Measurements from ENCODE around the gene MORN1. TPM values are rescaled to one million over a fixed set of nuclear protein-coding genes. Genes with fewer than 3 reads are reported as not detected.

MORN1 gene
- total RNA-seq, 1 donor from 2014 or later = 4.5 TPM

DNA sequence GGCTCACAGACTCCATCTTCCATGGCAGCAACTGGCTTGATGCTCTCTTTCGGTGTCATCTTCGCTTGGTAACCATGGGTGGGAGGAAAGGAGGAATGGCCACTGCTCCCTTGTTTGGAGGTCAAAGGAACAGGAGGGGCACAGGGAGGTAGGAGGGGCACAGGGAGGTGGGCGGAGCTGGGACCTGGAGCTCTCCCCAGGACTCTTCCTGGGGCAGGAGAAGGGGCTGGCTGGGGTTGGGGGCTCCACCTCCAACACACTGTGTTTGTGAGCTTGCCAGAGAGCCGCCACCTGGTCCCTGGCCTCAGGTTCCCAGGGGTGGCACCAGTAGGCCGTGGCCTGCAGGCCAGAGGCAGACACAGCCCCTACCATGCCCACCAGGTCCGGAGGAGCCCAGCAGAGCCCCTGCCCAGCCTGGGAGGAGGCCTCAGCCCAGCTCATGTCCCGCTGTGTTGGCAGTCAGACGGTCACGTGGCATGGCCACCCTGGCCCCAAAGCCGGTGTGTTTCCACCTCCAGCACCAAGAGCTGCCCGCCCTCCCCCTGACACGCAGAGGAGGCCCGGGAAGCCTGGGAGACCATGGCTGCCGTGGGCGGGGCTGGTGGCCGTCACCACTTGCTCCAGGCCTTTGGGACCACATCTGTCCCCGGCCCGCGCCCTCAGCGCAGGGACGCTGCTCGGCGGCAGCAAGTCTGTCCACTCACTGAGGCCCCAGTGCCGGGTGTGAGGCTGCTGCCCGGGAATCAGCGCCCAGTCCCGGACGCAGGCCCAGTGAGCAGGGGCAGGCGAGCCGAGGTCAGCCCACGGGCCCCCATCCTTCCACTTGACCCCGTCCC lies 73.9 kb downstream of the MORN1 start:
- H3K4me1 ChIP-seq = peaks cover 92% of the 10 kb centered on the region
- peaks cover 13% of the 10 kb centered on the region for H3K27me3 ChIP-seq (ENCODE audit: low read depth)
- no peaks in the 10 kb centered on the region for H3K36me3 ChIP-seq
- intact Hi-C loops (cut with micrococcal nuclease) = no loop called here
- no peak for DNase-seq
- H3K4me3 ChIP-seq = no peak overlapping the region
- H3K9me3 ChIP-seq (replicated peaks) = no peaks in the 10 kb centered on the region
- H3K27ac ChIP-seq (replicated peaks) = peak overlapping the region; percentile 56
- TF ChIP-seq, protein P1, sequence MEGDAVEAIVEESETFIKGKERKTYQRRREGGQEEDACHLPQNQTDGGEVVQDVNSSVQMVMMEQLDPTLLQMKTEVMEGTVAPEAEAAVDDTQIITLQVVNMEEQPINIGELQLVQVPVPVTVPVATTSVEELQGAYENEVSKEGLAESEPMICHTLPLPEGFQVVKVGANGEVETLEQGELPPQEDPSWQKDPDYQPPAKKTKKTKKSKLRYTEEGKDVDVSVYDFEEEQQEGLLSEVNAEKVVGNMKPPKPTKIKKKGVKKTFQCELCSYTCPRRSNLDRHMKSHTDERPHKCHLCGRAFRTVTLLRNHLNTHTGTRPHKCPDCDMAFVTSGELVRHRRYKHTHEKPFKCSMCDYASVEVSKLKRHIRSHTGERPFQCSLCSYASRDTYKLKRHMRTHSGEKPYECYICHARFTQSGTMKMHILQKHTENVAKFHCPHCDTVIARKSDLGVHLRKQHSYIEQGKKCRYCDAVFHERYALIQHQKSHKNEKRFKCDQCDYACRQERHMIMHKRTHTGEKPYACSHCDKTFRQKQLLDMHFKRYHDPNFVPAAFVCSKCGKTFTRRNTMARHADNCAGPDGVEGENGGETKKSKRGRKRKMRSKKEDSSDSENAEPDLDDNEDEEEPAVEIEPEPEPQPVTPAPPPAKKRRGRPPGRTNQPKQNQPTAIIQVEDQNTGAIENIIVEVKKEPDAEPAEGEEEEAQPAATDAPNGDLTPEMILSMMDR (IDR thresholded peaks at IDR 0.05; ENCODE audit: borderline replicate concordance) = no peak

DNA sequence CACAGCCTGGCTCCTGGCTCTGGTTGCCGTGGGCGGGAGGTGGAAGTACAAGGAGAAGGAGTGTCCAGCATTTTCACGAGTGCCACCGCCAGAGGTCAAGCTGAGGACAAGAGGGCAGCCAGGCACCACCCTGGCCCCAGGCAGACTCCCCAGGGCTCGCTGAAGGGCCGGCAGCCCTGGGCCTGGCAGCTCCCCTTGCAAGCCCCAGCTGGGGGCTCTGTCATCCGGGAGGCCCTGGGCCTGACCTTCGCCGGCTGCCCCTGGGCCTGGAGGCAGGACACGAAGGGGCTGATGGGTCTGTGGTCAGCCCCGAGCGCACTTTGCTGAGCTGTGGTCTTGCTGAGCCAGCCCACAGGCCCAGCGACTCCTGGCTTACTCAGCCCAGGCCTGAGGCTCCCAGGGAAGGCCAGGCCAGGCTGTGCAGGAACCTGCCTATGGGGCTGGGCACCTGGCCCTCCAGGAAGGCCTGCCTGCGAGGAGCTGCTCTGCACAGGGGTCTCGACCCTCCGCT lies 74.8 kb downstream of the MORN1 start:
- Histone ChIP-seq H3K27me3 (ENCODE audit: low read depth) (peaks cover 11% of the 10 kb centered on the region), H3K4me3 (no peak overlapping the region), H3K27ac (replicated peaks) (peak overlapping the region; percentile 92), H3K9me3 (replicated peaks) (no peaks in the 10 kb centered on the region), H3K36me3 (no peaks in the 10 kb centered on the region), H3K4me1 (peaks cover 92% of the 10 kb centered on the region)
- intact Hi-C loops (cut with micrococcal nuclease) = no loop called here
- TF ChIP-seq, protein P1 (IDR thresholded peaks at IDR 0.05; ENCODE audit: borderline replicate concordance) = no peak
- no peak for DNase-seq

DNA sequence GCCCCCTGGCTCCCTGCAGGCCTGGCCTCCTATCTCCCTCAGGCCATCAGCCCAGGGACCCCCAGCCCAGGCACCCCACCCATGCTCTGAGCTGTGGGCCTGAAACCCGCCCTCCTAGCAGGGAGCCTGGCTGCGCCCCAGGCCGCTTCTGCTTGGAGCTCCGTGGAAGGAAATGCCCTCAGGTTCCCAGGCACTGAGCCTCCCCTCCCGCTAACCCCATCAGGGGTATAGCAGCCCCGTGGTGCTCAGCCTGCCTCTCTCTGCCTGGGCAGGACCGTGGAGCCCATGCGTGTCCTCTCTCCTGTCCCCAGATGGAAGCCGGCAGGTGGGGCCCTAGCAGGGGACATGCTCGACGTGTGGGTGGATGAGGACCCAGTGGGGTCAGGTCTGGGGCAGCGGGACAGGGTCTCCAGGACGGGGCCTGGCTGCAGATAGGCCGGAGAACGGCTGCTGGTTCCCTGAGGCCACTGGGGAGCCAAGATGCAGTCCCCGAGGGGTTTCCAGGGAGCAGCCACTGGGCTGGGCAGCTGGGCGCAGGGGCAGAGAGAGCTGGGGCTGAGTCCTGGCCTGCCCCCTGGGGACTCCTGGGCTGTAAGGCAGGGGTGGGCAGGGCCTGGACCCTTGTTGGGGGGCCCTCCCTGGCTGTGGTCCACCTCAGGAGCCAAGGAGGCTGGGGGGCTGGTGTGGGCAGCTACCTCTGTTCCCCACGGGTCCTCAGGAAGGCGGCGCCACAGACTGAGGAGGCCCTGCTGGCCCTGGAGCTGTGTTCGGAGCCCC lies 75.5 kb downstream of the MORN1 start:
- Histone ChIP-seq H3K4me3 (peak overlapping the region; percentile 84), H3K27ac (replicated peaks) (peak overlapping the region; percentile 92), H3K9me3 (replicated peaks) (no peaks in the 10 kb centered on the region), H3K36me3 (no peaks in the 10 kb centered on the region), H3K4me1 (peaks cover 90% of the 10 kb centered on the region), H3K27me3 (ENCODE audit: low read depth) (peaks cover 4% of the 10 kb centered on the region)
- TF ChIP-seq, protein P1 (IDR thresholded peaks at IDR 0.05; ENCODE audit: borderline replicate concordance) = no peak
- intact Hi-C loops (cut with micrococcal nuclease) = no loop called here
- DNase-seq = no peak

DNA sequence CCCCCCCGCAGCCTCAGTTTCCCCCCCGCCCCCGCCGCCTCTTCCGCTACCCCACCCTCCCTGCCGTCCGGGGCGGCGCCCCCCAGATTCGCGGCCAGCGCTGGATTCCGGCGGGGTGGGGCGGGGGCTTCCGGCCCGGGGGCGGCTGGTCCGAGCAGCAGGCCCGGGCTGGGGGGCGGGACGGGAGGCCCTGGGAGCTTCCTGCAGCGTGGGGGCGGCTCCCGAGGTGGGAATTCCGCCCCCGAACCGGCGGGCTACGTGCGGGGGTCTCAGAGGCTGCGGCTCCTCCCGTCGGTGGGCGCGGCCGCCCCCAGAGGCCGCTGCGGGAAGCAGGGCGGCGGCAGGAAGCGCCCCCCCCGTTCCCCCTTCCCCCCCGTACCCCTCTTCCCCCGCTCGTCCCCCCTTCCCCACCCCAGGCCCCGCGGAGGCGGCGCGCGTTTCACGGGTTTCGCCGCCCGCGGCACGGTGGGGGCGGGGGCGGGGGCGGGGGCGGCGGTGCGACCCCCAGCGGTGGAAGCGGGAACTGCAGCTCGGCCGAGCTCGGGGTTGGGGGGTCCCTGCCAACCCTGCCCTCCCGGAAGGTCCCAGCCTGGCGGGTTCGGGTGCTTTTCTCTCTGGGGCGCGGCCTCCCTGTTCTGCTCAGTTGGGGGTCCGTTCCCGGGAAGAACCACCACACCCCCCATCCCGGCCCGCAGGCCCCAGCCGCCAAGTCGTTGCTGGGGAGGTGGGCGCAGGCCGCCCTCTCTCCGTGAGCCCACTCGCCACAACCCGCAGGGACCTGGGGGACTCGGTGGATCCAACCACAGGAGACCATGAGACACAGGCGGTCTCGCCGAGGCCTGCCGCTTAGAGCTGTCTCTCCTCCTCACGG lies 76.3 kb downstream of the MORN1 start:
- no peaks in the 10 kb centered on the region for H3K9me3 ChIP-seq (replicated peaks)
- H3K4me1 ChIP-seq = peaks cover 89% of the 10 kb centered on the region
- peak; percentile 75 for DNase-seq
- H3K4me3 ChIP-seq = peak overlapping the region; percentile 84
- intact Hi-C loops (cut with micrococcal nuclease) = no loop called here
- H3K36me3 ChIP-seq = no peaks in the 10 kb centered on the region
- H3K27me3 ChIP-seq (ENCODE audit: low read depth) = no peaks in the 10 kb centered on the region
- peak overlapping the region; percentile 92 for H3K27ac ChIP-seq (replicated peaks)
- TF ChIP-seq, protein P1 (IDR thresholded peaks at IDR 0.05; ENCODE audit: borderline replicate concordance) = peak; percentile 96

All from left ventricle myocardium inferior (tissue), 1 donor.